ENCODE data around the gene HOGA1. TPM values are rescaled to one million over a fixed set of nuclear protein-coding genes. Genes with fewer than 3 reads are reported as not detected.

The HOGA1 gene
- not detected for total RNA-seq

DNA sequence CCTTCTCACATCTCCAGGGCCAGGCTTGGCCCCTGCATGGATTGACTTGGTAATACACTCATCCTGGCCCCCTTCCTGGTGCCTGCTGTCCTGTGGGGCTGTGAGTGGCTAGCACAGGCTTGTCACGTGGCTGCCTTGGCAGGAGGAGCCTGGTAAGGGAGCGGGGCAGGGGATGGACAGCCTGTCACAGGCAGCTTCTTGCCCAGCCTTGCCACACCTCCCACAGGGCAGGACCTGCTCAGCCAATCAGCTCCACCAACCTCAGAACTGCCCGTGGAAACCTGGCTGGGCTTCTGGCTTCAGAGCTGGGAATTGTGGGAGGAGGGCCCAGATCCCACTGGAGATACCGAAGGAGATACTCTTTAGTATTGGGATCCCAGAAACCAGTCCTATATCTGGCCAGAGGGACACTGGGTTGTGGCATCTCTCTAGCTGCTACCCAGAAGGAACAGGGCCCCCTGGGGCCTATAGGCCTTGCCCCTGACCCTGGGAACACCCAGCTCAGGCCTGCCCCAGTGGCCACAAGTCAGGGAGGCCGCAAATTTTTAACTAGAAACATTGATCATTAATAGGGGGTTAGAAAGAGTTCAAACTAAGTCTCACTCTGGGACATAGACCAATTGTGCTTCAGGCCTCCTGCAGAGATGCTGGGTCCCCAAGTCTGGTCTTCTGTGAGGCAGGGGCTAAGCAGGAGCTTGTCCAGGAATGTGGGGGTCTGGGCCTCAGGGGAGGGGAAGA is at the start of gene HOGA1:
Gene HOGA1, plus strand, starts transcription at position 330 of the 738 bp plus-strand sequence. Its CDS starts 315 bp downstream, at position 645.
- H3K9me3 Mint-ChIP-seq: no peaks in the 10 kb centered on the region
- no peak within 1 kb of the TSS for H3K4me3 Mint-ChIP-seq
- no peaks in the 10 kb centered on the region for H3K27me3 Mint-ChIP-seq (ENCODE audit: low read depth)
- DNase-seq: no peak
- H3K36me3 Mint-ChIP-seq (ENCODE audit: low read depth): no peaks in the 10 kb centered on the region
- CTCF ChIA-PET: interaction anchor here (0.5 to 1.1 kb wide), 5 partner anchors 9 to 1214 kb away, joined by 3 to 4 read pairs (median 3); no protein-coding TSS in a partner anchor
- no peak within 1 kb of the TSS for H3K27ac Mint-ChIP-seq
- no peaks in the 10 kb centered on the region for H3K4me1 Mint-ChIP-seq (ENCODE audit: low read depth)
- intact Hi-C loops (cut with micrococcal nuclease): no loop called here

GRCh38 chr10:97534746-97535367 is 49.3 kb upstream of the HOGA1 start:
- no peaks in the 10 kb centered on the region for H3K27me3 Mint-ChIP-seq (ENCODE audit: low read depth)
- peaks cover 1% of the 10 kb centered on the region for H3K36me3 Mint-ChIP-seq (ENCODE audit: low read depth)
- no peaks in the 10 kb centered on the region for H3K9me3 Mint-ChIP-seq
- no peak overlapping the region for H3K4me3 Mint-ChIP-seq
- H3K4me1 Mint-ChIP-seq (ENCODE audit: low read depth): no peaks in the 10 kb centered on the region
- CTCF ChIA-PET: interaction anchor here (0.6 to 8.6 kb wide), 24 partner anchors 8 to 318 kb away, joined by 3 to 148 read pairs (median 4); partner anchors contain the start of gene ANKRD2
- no peak overlapping the region for H3K27ac Mint-ChIP-seq
- intact Hi-C loops (cut with micrococcal nuclease): loop anchor here (1.0 kb wide), 1 partner anchor 18 kb away; no protein-coding TSS in a partner anchor
- peak; percentile 59 for DNase-seq

DNA sequence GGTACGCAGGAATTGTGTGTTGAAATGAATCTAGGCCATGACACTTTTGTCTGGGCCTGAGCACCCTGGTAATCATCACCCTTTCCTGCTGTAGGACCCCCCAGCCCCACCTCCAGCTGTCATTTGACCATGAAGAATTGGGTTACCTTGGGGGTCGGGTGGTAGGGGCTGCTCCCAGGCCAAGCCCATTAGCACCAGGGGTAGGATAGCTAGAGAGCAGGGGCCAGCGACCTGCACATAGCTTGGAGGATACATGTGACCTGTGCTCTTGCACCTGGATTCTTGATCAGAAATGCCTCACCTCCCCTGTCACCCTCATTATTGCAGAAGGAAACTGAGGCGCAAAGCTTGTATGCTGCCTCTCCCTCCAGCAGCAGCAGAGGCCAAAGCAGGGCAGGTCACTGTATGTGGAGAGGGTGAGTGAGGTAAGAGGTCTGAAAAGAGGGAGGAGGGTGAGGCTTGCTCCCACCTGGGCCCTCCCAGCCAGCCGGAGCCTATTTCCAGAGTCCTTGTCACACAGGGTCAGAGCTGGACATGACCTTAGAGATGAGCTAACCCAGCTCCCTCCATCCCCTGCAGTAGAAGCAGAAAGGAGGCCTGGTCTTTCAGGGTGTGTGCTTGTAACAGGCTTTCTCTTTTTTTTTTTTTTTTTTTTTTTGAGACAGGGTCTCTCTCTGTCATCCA is 46.9 kb upstream of the HOGA1 start:
- H3K36me3 Mint-ChIP-seq (ENCODE audit: low read depth): no peaks in the 10 kb centered on the region
- intact Hi-C loops (cut with micrococcal nuclease): no loop called here

DNA sequence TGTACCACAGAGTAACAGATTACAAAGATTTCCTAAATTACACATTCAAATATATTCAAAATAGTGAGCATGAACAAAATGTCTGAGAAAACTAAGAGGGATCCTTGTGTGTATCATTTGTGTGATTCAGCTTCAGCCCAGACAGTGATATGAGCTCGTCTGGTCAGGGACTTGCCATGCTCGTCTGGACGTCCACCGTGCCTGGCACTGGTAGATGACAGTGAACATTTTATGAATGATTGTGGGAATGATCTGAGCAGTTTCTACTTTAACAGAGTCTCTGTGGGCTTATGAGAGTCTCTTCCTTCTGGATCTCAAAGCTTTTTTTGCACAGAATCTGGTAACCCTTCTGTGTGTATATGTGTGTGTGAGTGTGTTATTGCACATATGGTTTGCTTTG is 45.8 kb upstream of the HOGA1 start:
- intact Hi-C loops (cut with micrococcal nuclease): no loop called here
- CTCF ChIA-PET: interaction anchor here (8.6 kb wide), 1 partner anchor 13 kb away, joined by 148 read pairs; no protein-coding TSS in a partner anchor
- no peak overlapping the region for H3K4me3 Mint-ChIP-seq

More for the DNA sequence above, 46.9 kb upstream of the HOGA1 start:
- DNase-seq: no peak
- CTCF ChIA-PET: interaction anchor here (8.6 kb wide), 1 partner anchor 14 kb away, joined by 148 read pairs; no protein-coding TSS in a partner anchor
- Mint-ChIP-seq H3K4me3 (no peak overlapping the region), H3K27me3 (ENCODE audit: low read depth) (no peaks in the 10 kb centered on the region), H3K9me3 (no peaks in the 10 kb centered on the region), H3K4me1 (ENCODE audit: low read depth) (peaks cover 7% of the 10 kb centered on the region), H3K27ac (no peak overlapping the region)

DNA sequence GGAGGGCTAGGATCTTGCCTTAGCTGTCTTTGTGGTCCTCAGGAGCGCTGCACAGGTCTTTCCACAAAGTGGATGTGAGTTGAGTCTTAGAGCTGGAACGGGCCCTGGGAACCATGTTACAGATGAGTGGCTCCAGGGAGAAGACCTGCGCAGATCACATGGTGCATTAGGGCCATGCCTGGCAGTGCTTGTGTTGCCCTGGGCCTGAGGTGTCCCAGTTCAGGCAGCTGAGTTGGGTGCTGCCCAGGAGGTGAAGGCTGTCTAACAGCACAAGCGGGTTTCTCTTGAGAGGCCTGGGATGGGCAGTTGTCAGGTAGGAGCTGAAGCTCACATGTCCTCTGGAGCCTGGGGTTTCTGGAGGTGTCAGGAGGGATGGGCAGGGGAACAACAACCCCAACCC is 45.4 kb upstream of the HOGA1 start:
- H3K27me3 Mint-ChIP-seq (ENCODE audit: low read depth): no peaks in the 10 kb centered on the region
- no peaks in the 10 kb centered on the region for H3K9me3 Mint-ChIP-seq
- H3K4me3 Mint-ChIP-seq: no peak overlapping the region
- peaks cover 23% of the 10 kb centered on the region for H3K4me1 Mint-ChIP-seq (ENCODE audit: low read depth)
- H3K36me3 Mint-ChIP-seq (ENCODE audit: low read depth): no peaks in the 10 kb centered on the region
- no peak overlapping the region for H3K27ac Mint-ChIP-seq
- intact Hi-C loops (cut with micrococcal nuclease): no loop called here
- CTCF ChIA-PET: interaction anchor here (0.6 to 8.6 kb wide), 2 partner anchors 13 to 118 kb away, joined by 3 to 148 read pairs; no protein-coding TSS in a partner anchor
- no peak for DNase-seq

More for the DNA sequence above, 45.8 kb upstream of the HOGA1 start:
- Mint-ChIP-seq H3K9me3 (no peaks in the 10 kb centered on the region), H3K4me1 (ENCODE audit: low read depth) (peaks cover 18% of the 10 kb centered on the region), H3K27me3 (ENCODE audit: low read depth) (no peaks in the 10 kb centered on the region), H3K36me3 (ENCODE audit: low read depth) (no peaks in the 10 kb centered on the region), H3K27ac (no peak overlapping the region)
- DNase-seq: no peak

GRCh38 chr10:97539523-97540200 is 44.5 kb upstream of the HOGA1 start:
- H3K27me3 Mint-ChIP-seq (ENCODE audit: low read depth): no peaks in the 10 kb centered on the region
- H3K9me3 Mint-ChIP-seq: no peaks in the 10 kb centered on the region
- peaks cover 23% of the 10 kb centered on the region for H3K4me1 Mint-ChIP-seq (ENCODE audit: low read depth)
- CTCF ChIA-PET: interaction anchor here (0.6 to 8.6 kb wide), 3 partner anchors 12 to 118 kb away, joined by 3 to 148 read pairs (median 3); no protein-coding TSS in a partner anchor
- DNase-seq: no peak
- no peak overlapping the region for H3K27ac Mint-ChIP-seq
- H3K36me3 Mint-ChIP-seq (ENCODE audit: low read depth): no peaks in the 10 kb centered on the region
- intact Hi-C loops (cut with micrococcal nuclease): no loop called here
- H3K4me3 Mint-ChIP-seq: no peak overlapping the region

GRCh38 chr10:97540669-97541500 is 43.3 kb upstream of the HOGA1 start:
- Mint-ChIP-seq H3K36me3 (ENCODE audit: low read depth) (no peaks in the 10 kb centered on the region), H3K4me3 (no peak overlapping the region), H3K9me3 (no peaks in the 10 kb centered on the region), H3K27ac (no peak overlapping the region), H3K4me1 (ENCODE audit: low read depth) (peaks cover 23% of the 10 kb centered on the region), H3K27me3 (ENCODE audit: low read depth) (no peaks in the 10 kb centered on the region)
- no peak for DNase-seq
- CTCF ChIA-PET: interaction anchor here (0.6 to 8.6 kb wide), 4 partner anchors 11 to 196 kb away, joined by 3 to 148 read pairs (median 18); no protein-coding TSS in a partner anchor
- intact Hi-C loops (cut with micrococcal nuclease): no loop called here

- no peaks in the 10 kb centered on the region for H3K36me3 Mint-ChIP-seq (ENCODE audit: low read depth)
- peak; percentile 78 for DNase-seq
- intact Hi-C loops (cut with micrococcal nuclease): loop anchor here (1.0 to 2.0 kb wide), 3 partner anchors 19 to 136 kb away; partner anchors contain the start of genes MMS19 and UBTD1
- CTCF ChIA-PET: interaction anchor here (0.9 to 2.6 kb wide), 2 partner anchors 8 to 10 kb away, joined by 3 to 27 read pairs; no protein-coding TSS in a partner anchor
- peaks cover 23% of the 10 kb centered on the region for H3K4me1 Mint-ChIP-seq (ENCODE audit: low read depth)
- H3K27me3 Mint-ChIP-seq (ENCODE audit: low read depth): no peaks in the 10 kb centered on the region
- H3K27ac Mint-ChIP-seq: peak overlapping the region; percentile 32
- H3K9me3 Mint-ChIP-seq: no peaks in the 10 kb centered on the region
- H3K4me3 Mint-ChIP-seq: no peak overlapping the region
Observed at GRCh38 chr10:97542169-97543024, 41.8 kb upstream of the HOGA1 start.

DNA sequence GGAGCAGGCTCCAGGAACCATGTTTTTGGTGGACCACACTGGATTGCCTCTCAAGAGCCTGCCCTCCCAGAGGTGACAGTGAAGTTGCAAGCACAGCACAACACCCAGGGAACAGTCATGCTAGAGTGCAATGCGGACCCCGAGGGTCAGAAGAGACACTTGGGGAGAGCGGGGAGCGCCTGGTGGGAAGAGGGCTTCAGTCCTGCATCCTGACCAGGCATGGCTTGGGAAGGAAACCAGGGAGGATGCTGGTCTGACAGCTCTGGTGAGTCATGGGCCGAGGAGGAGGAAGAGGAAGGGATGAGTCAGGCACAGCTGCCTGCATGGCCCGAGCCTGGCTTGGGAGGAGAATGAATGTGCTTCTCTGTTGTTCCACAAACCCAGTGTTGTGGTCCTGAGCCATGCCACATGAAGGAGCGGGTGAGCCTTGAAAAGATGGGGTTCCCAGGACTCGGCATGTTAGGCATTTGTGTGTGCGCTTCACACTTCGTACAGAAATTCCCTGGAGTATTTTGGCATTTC is 41.1 kb upstream of the HOGA1 start:
- Mint-ChIP-seq H3K27ac (peak overlapping the region; percentile 68), H3K4me3 (no peak overlapping the region), H3K27me3 (ENCODE audit: low read depth) (no peaks in the 10 kb centered on the region), H3K4me1 (ENCODE audit: low read depth) (peaks cover 23% of the 10 kb centered on the region), H3K9me3 (no peaks in the 10 kb centered on the region), H3K36me3 (ENCODE audit: low read depth) (no peaks in the 10 kb centered on the region)
- CTCF ChIA-PET: interaction anchor here (0.9 to 2.6 kb wide), 2 partner anchors 9 to 10 kb away, joined by 3 to 27 read pairs; no protein-coding TSS in a partner anchor
- intact Hi-C loops (cut with micrococcal nuclease): loop anchor here (1.0 to 2.0 kb wide), 3 partner anchors 18 to 136 kb away; partner anchors contain the start of genes MMS19 and UBTD1
- DNase-seq: peak; percentile 86

Data from activated naive CD4-positive, alpha-beta T cell treated with anti-CD3 and anti-CD28 coated beads for 36 hours (primary cell).